IMR-90 (cell line): ENCODE data around the gene GALNT14.

Experiments
- MXI1 ChIP-seq: IDR thresholded peaks from 2 replicates; pipeline ENCODE4 v1.6.1; 2012; ENCODE audit warnings: low read depth, mild to moderate bottlenecking, low read length, moderate library complexity, borderline replicate concordance
- SMC3 ChIP-seq: fragments of 150-350 bp; IDR thresholded peaks from 2 replicates; pipeline ENCODE4 v1.6.1; 2016; ENCODE audit warnings: low read depth, mild to moderate bottlenecking, antibody characterized with exemption, low read length, moderate library complexity
- TF ChIP-seq, protein P1 (sequence below): conservative IDR thresholded peaks from 2 replicates; pipeline ENCODE4 v1.5.1; 2012; ENCODE audit warnings: mild to moderate bottlenecking, low read depth, low read length, improper control_type of control experiment

DNA sequence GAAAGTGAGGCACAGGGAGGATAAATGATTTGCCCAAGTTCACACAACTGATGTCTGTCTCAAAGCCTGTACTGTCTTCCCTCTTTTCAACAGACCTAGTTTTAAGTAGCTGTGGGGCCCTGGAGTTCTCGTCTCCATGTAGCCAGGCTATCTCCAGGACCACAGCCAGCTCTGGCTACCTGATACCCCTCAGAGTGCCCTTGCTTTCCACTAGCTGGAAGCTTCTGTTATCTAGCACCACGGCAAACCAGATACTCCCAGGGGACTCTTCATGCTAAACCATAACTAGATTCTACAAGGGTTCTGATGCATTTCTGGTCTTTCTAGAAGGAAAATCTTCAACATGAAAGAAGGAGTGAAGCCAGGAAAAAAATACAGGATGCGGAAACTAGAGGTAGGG, 137.3 kb downstream of the GALNT14 start:
- TF ChIP-seq, protein P1, sequence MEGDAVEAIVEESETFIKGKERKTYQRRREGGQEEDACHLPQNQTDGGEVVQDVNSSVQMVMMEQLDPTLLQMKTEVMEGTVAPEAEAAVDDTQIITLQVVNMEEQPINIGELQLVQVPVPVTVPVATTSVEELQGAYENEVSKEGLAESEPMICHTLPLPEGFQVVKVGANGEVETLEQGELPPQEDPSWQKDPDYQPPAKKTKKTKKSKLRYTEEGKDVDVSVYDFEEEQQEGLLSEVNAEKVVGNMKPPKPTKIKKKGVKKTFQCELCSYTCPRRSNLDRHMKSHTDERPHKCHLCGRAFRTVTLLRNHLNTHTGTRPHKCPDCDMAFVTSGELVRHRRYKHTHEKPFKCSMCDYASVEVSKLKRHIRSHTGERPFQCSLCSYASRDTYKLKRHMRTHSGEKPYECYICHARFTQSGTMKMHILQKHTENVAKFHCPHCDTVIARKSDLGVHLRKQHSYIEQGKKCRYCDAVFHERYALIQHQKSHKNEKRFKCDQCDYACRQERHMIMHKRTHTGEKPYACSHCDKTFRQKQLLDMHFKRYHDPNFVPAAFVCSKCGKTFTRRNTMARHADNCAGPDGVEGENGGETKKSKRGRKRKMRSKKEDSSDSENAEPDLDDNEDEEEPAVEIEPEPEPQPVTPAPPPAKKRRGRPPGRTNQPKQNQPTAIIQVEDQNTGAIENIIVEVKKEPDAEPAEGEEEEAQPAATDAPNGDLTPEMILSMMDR: no peak
- TF ChIP-seq MXI1: no peak
- no peak for TF ChIP-seq SMC3
